ENCODE results near the gene NCAPH2. TPM values are rescaled to one million over a fixed set of nuclear protein-coding genes. Genes with fewer than 3 reads are reported as not detected.
A peak's percentile ranks its signal among the peaks of the same experiment; 100 is the strongest.

NCAPH2 gene
- total and polyA plus RNA-seq, 2 of the 13 experiments (the other 11 are each of a cell fraction or from before 2014, with no cell fraction given), result 28.1 to 64.4 TPM

DNA sequence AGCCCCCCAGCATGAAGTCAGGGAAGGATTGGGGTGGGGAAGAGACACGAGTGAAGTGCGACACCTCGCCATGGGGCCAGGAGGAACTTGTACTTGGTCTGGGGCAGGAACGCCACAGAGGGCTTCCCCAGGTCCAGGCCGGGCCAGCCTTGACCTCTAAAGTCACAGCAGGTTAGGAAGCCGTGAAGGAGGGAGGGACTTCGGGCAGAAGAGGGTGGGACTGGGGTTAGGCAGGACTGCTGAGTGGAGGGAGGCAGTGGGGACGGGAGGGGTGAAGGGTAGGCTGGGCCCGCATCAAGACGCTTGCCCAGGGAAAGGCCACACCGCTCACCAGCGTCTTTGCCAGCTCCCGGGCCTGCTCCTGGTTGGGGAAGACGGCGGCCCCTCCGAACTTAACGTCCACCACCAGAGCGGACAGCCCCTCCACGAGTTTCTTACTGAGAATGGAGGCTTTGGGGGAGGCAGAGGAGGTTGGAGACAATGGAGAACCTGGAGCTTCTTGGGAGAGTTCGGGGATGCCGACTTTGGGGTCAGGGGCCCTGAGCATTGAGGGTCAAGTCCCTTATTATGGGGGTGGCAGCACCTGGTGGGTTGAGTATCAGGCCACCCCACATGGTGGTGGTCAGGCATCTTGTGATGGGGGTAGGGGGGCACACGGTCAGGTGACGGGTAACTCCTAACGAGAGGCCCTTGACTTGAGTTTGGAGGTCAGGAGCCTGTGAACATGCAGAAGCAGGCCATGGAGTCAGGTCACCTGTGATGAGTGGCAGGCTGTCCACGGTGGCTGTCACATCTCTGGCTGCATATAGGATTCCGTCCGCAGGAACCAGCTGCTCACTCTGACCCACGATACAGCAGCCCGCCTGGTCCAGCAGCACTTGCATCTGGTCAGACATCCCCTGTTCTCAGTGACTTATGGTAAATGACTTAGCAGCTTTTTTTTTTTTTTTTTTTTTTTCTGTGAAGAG is 19.1 kb downstream of the NCAPH2 start (continued):
- TF ChIP-seq, protein P1, sequence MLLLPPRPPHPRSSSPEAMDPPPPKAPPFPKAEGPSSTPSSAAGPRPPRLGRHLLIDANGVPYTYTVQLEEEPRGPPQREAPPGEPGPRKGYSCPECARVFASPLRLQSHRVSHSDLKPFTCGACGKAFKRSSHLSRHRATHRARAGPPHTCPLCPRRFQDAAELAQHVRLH (CRISPR knock-in tag; IDR thresholded peaks at IDR 0.05; ENCODE audit: borderline replicate concordance, low read depth), result no peak
- TF ChIP-seq ARID4A (CRISPR knock-in tag; IDR thresholded peaks at IDR 0.05; ENCODE audit: borderline replicate concordance) (0 out of 2 replicates have a peak, but pooled peaks have one; percentile 6), IRF2 (CRISPR knock-in tag; IDR thresholded peaks at IDR 0.05) (peak; percentile 63; the same call in 1 of the 2 replicates), ZNF891 (CRISPR knock-in tag; IDR thresholded peaks at IDR 0.05) (no peak), SAP130 (CRISPR knock-in tag; IDR thresholded peaks at IDR 0.05; ENCODE audit: low read depth) (peak; percentile 78), ZNF660 (CRISPR knock-in tag; IDR thresholded peaks at IDR 0.05; ENCODE audit: borderline replicate concordance, low read depth) (peak; percentile 79; the same call in 1 of the 2 replicates), ZKSCAN5 (CRISPR knock-in tag; IDR thresholded peaks at IDR 0.05) (no peak), EHMT2 (IDR thresholded peaks at IDR 0.05; ENCODE audit: borderline replicate concordance, low read depth, low read length) (no peak), ZSCAN5A (CRISPR knock-in tag; IDR thresholded peaks at IDR 0.05; ENCODE audit: borderline replicate concordance) (no peak), ZBTB42 (CRISPR knock-in tag; IDR thresholded peaks at IDR 0.05) (no peak), JUND (CRISPR knock-in tag; IDR thresholded peaks at IDR 0.05) (no peak), ZFX (CRISPR knock-in tag; IDR thresholded peaks at IDR 0.05; ENCODE audit: low read depth) (peak; percentile 74), ZNF335 (CRISPR knock-in tag; IDR thresholded peaks at IDR 0.05) (no peak), RAD51 (IDR thresholded peaks at IDR 0.05; ENCODE audit: borderline replicate concordance) (no peak), KDM1A (CRISPR knock-in tag; IDR thresholded peaks at IDR 0.05) (no peak), TEAD3 (CRISPR knock-in tag; optimal IDR thresholded peaks at IDR 0.05; ENCODE audit: borderline replicate concordance) (peak; percentile 59), IRF1 (CRISPR knock-in tag; IDR thresholded peaks at IDR 0.05; ENCODE audit: low read depth) (no peak)
- TF ChIP-seq, protein P2, sequence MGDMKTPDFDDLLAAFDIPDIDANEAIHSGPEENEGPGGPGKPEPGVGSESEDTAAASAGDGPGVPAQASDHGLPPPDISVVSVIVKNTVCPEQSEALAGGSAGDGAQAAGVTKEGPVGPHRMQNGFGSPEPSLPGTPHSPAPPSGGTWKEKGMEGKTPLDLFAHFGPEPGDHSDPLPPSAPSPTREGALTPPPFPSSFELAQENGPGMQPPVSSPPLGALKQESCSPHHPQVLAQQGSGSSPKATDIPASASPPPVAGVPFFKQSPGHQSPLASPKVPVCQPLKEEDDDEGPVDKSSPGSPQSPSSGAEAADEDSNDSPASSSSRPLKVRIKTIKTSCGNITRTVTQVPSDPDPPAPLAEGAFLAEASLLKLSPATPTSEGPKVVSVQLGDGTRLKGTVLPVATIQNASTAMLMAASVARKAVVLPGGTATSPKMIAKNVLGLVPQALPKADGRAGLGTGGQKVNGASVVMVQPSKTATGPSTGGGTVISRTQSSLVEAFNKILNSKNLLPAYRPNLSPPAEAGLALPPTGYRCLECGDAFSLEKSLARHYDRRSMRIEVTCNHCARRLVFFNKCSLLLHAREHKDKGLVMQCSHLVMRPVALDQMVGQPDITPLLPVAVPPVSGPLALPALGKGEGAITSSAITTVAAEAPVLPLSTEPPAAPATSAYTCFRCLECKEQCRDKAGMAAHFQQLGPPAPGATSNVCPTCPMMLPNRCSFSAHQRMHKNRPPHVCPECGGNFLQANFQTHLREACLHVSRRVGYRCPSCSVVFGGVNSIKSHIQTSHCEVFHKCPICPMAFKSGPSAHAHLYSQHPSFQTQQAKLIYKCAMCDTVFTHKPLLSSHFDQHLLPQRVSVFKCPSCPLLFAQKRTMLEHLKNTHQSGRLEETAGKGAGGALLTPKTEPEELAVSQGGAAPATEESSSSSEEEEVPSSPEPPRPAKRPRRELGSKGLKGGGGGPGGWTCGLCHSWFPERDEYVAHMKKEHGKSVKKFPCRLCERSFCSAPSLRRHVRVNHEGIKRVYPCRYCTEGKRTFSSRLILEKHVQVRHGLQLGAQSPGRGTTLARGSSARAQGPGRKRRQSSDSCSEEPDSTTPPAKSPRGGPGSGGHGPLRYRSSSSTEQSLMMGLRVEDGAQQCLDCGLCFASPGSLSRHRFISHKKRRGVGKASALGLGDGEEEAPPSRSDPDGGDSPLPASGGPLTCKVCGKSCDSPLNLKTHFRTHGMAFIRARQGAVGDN (CRISPR knock-in tag; IDR thresholded peaks at IDR 0.05), result peak; percentile 5; the same call in 1 of the 2 replicates

Data from HepG2 (cell line).